IMR-90 (cell line): ENCODE measurements around the gene THRA. TPM values are rescaled to one million over a fixed set of nuclear protein-coding genes. Genes with fewer than 3 reads are reported as not detected.

Experiments used
- ATAC-seq: fragments of 200-7000 bp; cut with Tn5 transposase; 2 replicates; pipeline ENCODE4 v1.9.1; 2020; ENCODE audit warnings: low read depth, mild to moderate bottlenecking, moderate library complexity
- BruUV-seq: library from RNA; stranded (reverse); fragments of 400-500 nt; replicated peaks from 2 replicates; lab custom pipeline; 2021; lab: Mats Ljungman, UMichigan
- CTCF ChIA-PET: fragments of 300-600 bp; formaldehyde crosslinking; extraction: SDS; loops from one replicate; lab custom pipeline; 2021; ENCODE audit warnings: antibody characterized with exemption; lab: Yijun Ruan, JAX
- POLR2A ChIA-PET: fragments of 300-600 bp; sonication (Branson Sonifier 250); formaldehyde crosslinking; loops from one replicate; lab custom pipeline; 2022; ENCODE audit warnings: antibody characterized with exemption; ENCODE audit not compliant: unreplicated experiment; lab: Charles Lee
- DNase-seq: peaks from one replicate; pipeline ENCODE4 v3.0.0; 2013
- H2AFZ ChIP-seq: replicated peaks from 2 replicates; pipeline ENCODE3; 2013; ENCODE audit warnings: low read length, mild to moderate bottlenecking; ENCODE audit not compliant: poor library complexity
- H2AK5ac ChIP-seq: 2 replicates; pipeline ENCODE4 v1.6.1; 2013; ENCODE audit warnings: low read depth, low read length, inconsistent platforms
- H2AK9ac ChIP-seq: replicated peaks from 2 replicates; pipeline ENCODE3; 2013; ENCODE audit warnings: mild to moderate bottlenecking, low read depth, low read length, moderate library complexity; ENCODE audit not compliant: poor library complexity
- H2BK120ac ChIP-seq: 2 replicates; pipeline ENCODE4 v1.6.1; 2013; ENCODE audit warnings: low read depth, low read length, inconsistent platforms
- H2BK15ac ChIP-seq: 3 replicates; pipeline ENCODE4 v1.6.1; 2013; ENCODE audit warnings: low read depth, low read length, inconsistent platforms
- H2BK20ac ChIP-seq: 2 replicates; pipeline ENCODE4 v1.6.1; 2013; ENCODE audit warnings: low read depth, mild to moderate bottlenecking, inconsistent platforms, low read length, moderate library complexity
- H2BK5ac ChIP-seq: 2 replicates; pipeline ENCODE4 v1.6.1; 2013; ENCODE audit warnings: mild to moderate bottlenecking, low read depth, low read length, inconsistent platforms; ENCODE audit not compliant: poor library complexity, severe bottlenecking
- H3K14ac ChIP-seq: replicated peaks from 2 replicates; pipeline ENCODE4 v1.6.1; 2013; ENCODE audit warnings: low read depth, low read length, inconsistent platforms
- H3K18ac ChIP-seq: 2 replicates; pipeline ENCODE4 v1.6.1; 2013; ENCODE audit warnings: low read depth, low read length, control low read depth
- H3K23ac ChIP-seq: 2 replicates; pipeline ENCODE4 v1.6.1; 2013; ENCODE audit warnings: low read depth, low read length, inconsistent platforms
- H3K27ac ChIP-seq: 2 replicates; pipeline ENCODE4 v1.5.1; 2013; ENCODE audit warnings: mild to moderate bottlenecking, control low read depth, low read length; ENCODE audit not compliant: insufficient read depth
- H3K27me3 ChIP-seq: 2 replicates; pipeline ENCODE4 v1.6.1; 2013; ENCODE audit warnings: low read length; ENCODE audit not compliant: control insufficient read depth, insufficient read depth
- H3K36me3 ChIP-seq: 2 replicates; pipeline ENCODE4 v1.6.1; 2013; ENCODE audit warnings: low read length, mixed read lengths; ENCODE audit not compliant: control insufficient read depth, insufficient read depth
- H3K4ac ChIP-seq: 2 replicates; pipeline ENCODE4 v1.6.1; 2013; ENCODE audit warnings: low read depth, low read length, inconsistent platforms
- H3K4me1 ChIP-seq: 2 replicates; pipeline ENCODE4 v1.6.1; 2013; ENCODE audit warnings: low read length, mixed read lengths; ENCODE audit not compliant: control insufficient read depth, insufficient read depth
- H3K4me2 ChIP-seq: 2 replicates; pipeline ENCODE4 v1.6.1; 2013; ENCODE audit warnings: low read depth, mild to moderate bottlenecking, control low read depth, low read length, moderate library complexity
- H3K4me3 ChIP-seq: 2 replicates; pipeline ENCODE4 v1.5.1; 2013; ENCODE audit warnings: low read depth, mild to moderate bottlenecking, control low read depth, low read length, moderate library complexity; ENCODE audit not compliant: insufficient read depth
- H3K56ac ChIP-seq: 2 replicates; pipeline ENCODE4 v1.6.1; 2013; ENCODE audit warnings: low read length, inconsistent platforms; ENCODE audit not compliant: insufficient read depth; ENCODE audit errors: extremely low read depth
- H3K79me1 ChIP-seq, 2 experiments: 2 replicates each; pipeline ENCODE4 v1.6.1; 2013; ENCODE audit warnings: low read length in 2 of 2, inconsistent platforms in 1 of 2, low read depth in 1 of 2
- H3K9ac ChIP-seq: 2 replicates; pipeline ENCODE4 v1.6.1; 2013; ENCODE audit warnings: low read depth, low read length, control low read depth
- H3K9me1 ChIP-seq: 2 replicates; pipeline ENCODE4 v1.6.1; 2013; ENCODE audit warnings: low read length, inconsistent platforms; ENCODE audit not compliant: insufficient read depth
- H3K9me3 ChIP-seq: 2 replicates; pipeline ENCODE4 v1.6.1; 2013; ENCODE audit warnings: low read length; ENCODE audit not compliant: control insufficient read depth, insufficient read depth
- H4K20me1 ChIP-seq: 2 replicates; pipeline ENCODE4 v1.6.1; 2013; ENCODE audit warnings: low read length, inconsistent platforms; ENCODE audit not compliant: insufficient read depth
- H4K5ac ChIP-seq: 2 replicates; pipeline ENCODE4 v1.6.1; 2013; ENCODE audit warnings: mild to moderate bottlenecking, low read depth, low read length, control low read depth
- H4K8ac ChIP-seq, 2 experiments: 2 replicates each; pipeline ENCODE4 v1.6.1; 2013; ENCODE audit warnings: low read depth in 2 of 2, low read length in 2 of 2, control low read depth in 1 of 2, inconsistent platforms in 1 of 2
- H4K91ac ChIP-seq: 2 replicates; pipeline ENCODE4 v1.6.1; 2013; ENCODE audit warnings: low read depth, low read length, inconsistent platforms; ENCODE audit not compliant: insufficient read depth
- BHLHE40 ChIP-seq: fragments of 150-350 bp; IDR thresholded peaks from 2 replicates; pipeline ENCODE4 v1.6.1; 2016; ENCODE audit warnings: mild to moderate bottlenecking, low read depth, low read length
- CEBPB ChIP-seq: IDR thresholded peaks from 2 replicates; pipeline ENCODE4 v1.6.1; 2012; ENCODE audit warnings: low read depth, low read length, improper control_type of control experiment
- CHD1 ChIP-seq: IDR thresholded peaks from 2 replicates; pipeline ENCODE4 v1.6.1; 2012; ENCODE audit warnings: low read depth, low read length, improper control_type of control experiment
- FOS ChIP-seq: fragments of 150-350 bp; IDR thresholded peaks from 2 replicates; pipeline ENCODE4 v1.6.1; 2016; ENCODE audit warnings: low read depth, low read length
- MAFK ChIP-seq: IDR thresholded peaks from 2 replicates; pipeline ENCODE4 v1.6.1; 2012; ENCODE audit warnings: low read depth, low read length, improper control_type of control experiment
- MAZ ChIP-seq: IDR thresholded peaks from 2 replicates; pipeline ENCODE4 v1.6.1; 2012; ENCODE audit warnings: low read depth, mild to moderate bottlenecking, low read length, improper control_type of control experiment, moderate library complexity, borderline replicate concordance
- MXI1 ChIP-seq: IDR thresholded peaks from 2 replicates; pipeline ENCODE4 v1.6.1; 2012; ENCODE audit warnings: low read depth, mild to moderate bottlenecking, low read length, moderate library complexity, borderline replicate concordance
- NFE2L2 ChIP-seq: fragments of 150-350 bp; IDR thresholded peaks from 2 replicates; pipeline ENCODE4 v1.6.1; 2016; ENCODE audit warnings: low read depth, mild to moderate bottlenecking, low read length
- POLR2A ChIP-seq: IDR thresholded peaks from 2 replicates; pipeline ENCODE4 v1.6.1; 2012; ENCODE audit warnings: mild to moderate bottlenecking, low read depth, low read length
- RAD21 ChIP-seq: IDR thresholded peaks from 2 replicates; pipeline ENCODE4 v1.6.1; 2012; ENCODE audit warnings: low read length, improper control_type of control experiment
- RCOR1 ChIP-seq: IDR thresholded peaks from 2 replicates; pipeline ENCODE4 v1.6.1; 2012; ENCODE audit warnings: mild to moderate bottlenecking, low read length, improper control_type of control experiment; ENCODE audit not compliant: insufficient replicate concordance
- RFX5 ChIP-seq: IDR thresholded peaks from 2 replicates; pipeline ENCODE4 v1.8.0; 2012; ENCODE audit warnings: low read depth, mild to moderate bottlenecking, low read length, moderate library complexity
- SMC3 ChIP-seq: fragments of 150-350 bp; IDR thresholded peaks from 2 replicates; pipeline ENCODE4 v1.6.1; 2016; ENCODE audit warnings: low read depth, mild to moderate bottlenecking, antibody characterized with exemption, low read length, moderate library complexity
- USF2 ChIP-seq: fragments of 150-350 bp; IDR thresholded peaks from 2 replicates; pipeline ENCODE4 v1.6.1; 2017; ENCODE audit warnings: mild to moderate bottlenecking, antibody characterized with exemption, low read length, low read depth
- WGBS, 2 experiments: methylation state at CpG; one replicate each; pipeline versions ENCODE4 v1.1.5 to v1.1.7; 2013; ENCODE audit warnings: missing lambda C conversion rate in 2 of 2; ENCODE audit not compliant: insufficient read length in 1 of 2; ENCODE audit errors: extremely low coverage in 2 of 2; 5-methylcytosine and 5-hydroxymethylcytosine counted together
- dilution Hi-C: fragments of 300-500 bp; cut with HindIII; formaldehyde crosslinking; loops from one replicate; pipeline ENCODE4 v1.14.3; 2018; ENCODE audit warnings: low sequenced_read_pairs; ENCODE audit not compliant: unreplicated experiment
- in situ Hi-C: fragments of 300-500 bp; cut with MboI; formaldehyde crosslinking; loops from 3 replicates; pipeline ENCODE4 v1.14.3; 2019; ENCODE audit warnings: low sequenced_read_pairs, inconsistent platforms, mixed read lengths
- intact Hi-C: fragments of 100-400 bp; cut with micrococcal nuclease; formaldehyde crosslinking; loops from 2 replicates; pipeline ENCODE4 v1.10.0; 2022
- polyA plus RNA-seq, 3 experiments: library from polyadenylated mRNA; depleted of rRNA; stranded (reverse); fragments of >200 nt; gene quantifications; 2 replicates each; pipeline ENCODE4 v1.2.3, GENCODE V29; 2012; ENCODE audit warnings: low replicate concordance in 1 of 3
- total RNA-seq: library from RNA; depleted of rRNA; stranded (reverse); fragments of >200 nt; gene quantifications from 2 replicates; pipeline ENCODE4 v1.2.3, GENCODE V29; 2012
- TF ChIP-seq, protein P1 (sequence below): conservative IDR thresholded peaks from 2 replicates; pipeline ENCODE4 v1.5.1; 2012; ENCODE audit warnings: mild to moderate bottlenecking, low read depth, low read length, improper control_type of control experiment
- TF ChIP-seq, protein P2 (sequence below): fragments of 150-350 bp; IDR thresholded peaks from 2 replicates; pipeline ENCODE4 v1.6.1; 2016; ENCODE audit warnings: low read depth, mild to moderate bottlenecking, low read length, moderate library complexity, borderline replicate concordance

Gene THRA
- total and polyA plus RNA-seq, 2 of the 4 experiments (the other 2 are of a cell fraction): 22.0 to 23.4 TPM

GRCh38 chr17:40041196-40041595 lies 21.6 kb upstream of the THRA start:
- Histone ChIP-seq H3K4ac (no peak overlapping the region), H3K4me3 (no peak overlapping the region), H3K9me3 (no peaks in the 10 kb centered on the region), H3K79me1 (peaks cover under 1 to 4% of the 10 kb centered on the region in 2 experiments; a peak in 1 of 4 replicates), H2AK9ac (no peak overlapping the region), H3K14ac (no peak overlapping the region), H3K56ac (no peak overlapping the region), H3K27me3 (no peaks in the 10 kb centered on the region), H3K9me1 (no peaks in the 10 kb centered on the region), H4K20me1 (no peaks in the 10 kb centered on the region; the same call in 1 of the 2 replicates), H3K36me3 (peaks cover 8% of the 10 kb centered on the region), H2AFZ (no peak overlapping the region), H2AK5ac (no peak overlapping the region), H4K8ac (no peak overlapping the region), H3K18ac (no peak overlapping the region), H3K9ac (no peak overlapping the region), H4K91ac (no peak overlapping the region), H4K5ac (no peak overlapping the region), H3K4me2 (no peak overlapping the region), H2BK15ac (no peak overlapping the region), H3K4me1 (peaks cover 1% of the 10 kb centered on the region; the same call in 1 of the 2 replicates), H3K27ac (no peak overlapping the region), H2BK120ac (no peak overlapping the region), H2BK5ac (no peak overlapping the region), H2BK20ac (no peak overlapping the region), H3K23ac (no peak overlapping the region)
- ATAC-seq (no peak), DNase-seq (no peak)
- dilution Hi-C loops (no loop called here), intact Hi-C loops (no loop called here), in situ Hi-C loops (no loop called here)
- POLR2A ChIA-PET: no interaction called here
- WGBS, 2 experiments: 94% methylated on average over 2 of the region's 2 CpGs; no CpG with 5 or more reads in 1 of the 2 experiments
- TF ChIP-seq RFX5: no peak
- no peak for TF ChIP-seq NFE2L2
- no peak for TF ChIP-seq RCOR1
- TF ChIP-seq POLR2A: no peak
- TF ChIP-seq CHD1: no peak
- TF ChIP-seq MXI1: no peak
- TF ChIP-seq, protein P1, sequence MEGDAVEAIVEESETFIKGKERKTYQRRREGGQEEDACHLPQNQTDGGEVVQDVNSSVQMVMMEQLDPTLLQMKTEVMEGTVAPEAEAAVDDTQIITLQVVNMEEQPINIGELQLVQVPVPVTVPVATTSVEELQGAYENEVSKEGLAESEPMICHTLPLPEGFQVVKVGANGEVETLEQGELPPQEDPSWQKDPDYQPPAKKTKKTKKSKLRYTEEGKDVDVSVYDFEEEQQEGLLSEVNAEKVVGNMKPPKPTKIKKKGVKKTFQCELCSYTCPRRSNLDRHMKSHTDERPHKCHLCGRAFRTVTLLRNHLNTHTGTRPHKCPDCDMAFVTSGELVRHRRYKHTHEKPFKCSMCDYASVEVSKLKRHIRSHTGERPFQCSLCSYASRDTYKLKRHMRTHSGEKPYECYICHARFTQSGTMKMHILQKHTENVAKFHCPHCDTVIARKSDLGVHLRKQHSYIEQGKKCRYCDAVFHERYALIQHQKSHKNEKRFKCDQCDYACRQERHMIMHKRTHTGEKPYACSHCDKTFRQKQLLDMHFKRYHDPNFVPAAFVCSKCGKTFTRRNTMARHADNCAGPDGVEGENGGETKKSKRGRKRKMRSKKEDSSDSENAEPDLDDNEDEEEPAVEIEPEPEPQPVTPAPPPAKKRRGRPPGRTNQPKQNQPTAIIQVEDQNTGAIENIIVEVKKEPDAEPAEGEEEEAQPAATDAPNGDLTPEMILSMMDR: no peak
- TF ChIP-seq USF2: no peak
- no peak for TF ChIP-seq RAD21
- TF ChIP-seq, protein P2, sequence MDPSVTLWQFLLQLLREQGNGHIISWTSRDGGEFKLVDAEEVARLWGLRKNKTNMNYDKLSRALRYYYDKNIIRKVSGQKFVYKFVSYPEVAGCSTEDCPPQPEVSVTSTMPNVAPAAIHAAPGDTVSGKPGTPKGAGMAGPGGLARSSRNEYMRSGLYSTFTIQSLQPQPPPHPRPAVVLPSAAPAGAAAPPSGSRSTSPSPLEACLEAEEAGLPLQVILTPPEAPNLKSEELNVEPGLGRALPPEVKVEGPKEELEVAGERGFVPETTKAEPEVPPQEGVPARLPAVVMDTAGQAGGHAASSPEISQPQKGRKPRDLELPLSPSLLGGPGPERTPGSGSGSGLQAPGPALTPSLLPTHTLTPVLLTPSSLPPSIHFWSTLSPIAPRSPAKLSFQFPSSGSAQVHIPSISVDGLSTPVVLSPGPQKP: no peak
- no peak for TF ChIP-seq SMC3
- no peak for TF ChIP-seq FOS
- no peak for TF ChIP-seq MAFK
- TF ChIP-seq CEBPB: no peak
- TF ChIP-seq MAZ: no peak
- TF ChIP-seq BHLHE40: no peak
- CTCF ChIA-PET: no interaction called here
- BruUV-seq: no TSS peak
